Right lobe of liver (tissue), 6 donors: Measurements from ENCODE around the gene CBFA2T2. TPM values are rescaled to one million over a fixed set of nuclear protein-coding genes. Genes with fewer than 3 reads are reported as not detected.

Experiments
- ATAC-seq, 4 donors: fragments of 200-7000 bp; cut with Tn5 transposase; one replicate each; pipeline ENCODE4 v1.9.1; 2020; ENCODE audit warnings: mild to moderate bottlenecking in 4 of 4, moderate library complexity in 4 of 4
- DNase-seq, 3 donors: peaks; one replicate each; pipeline ENCODE4 v3.0.0-alpha.2; 2020
- H3K27ac ChIP-seq, 3 donors: fragments of 200-600 bp; one replicate each; pipeline ENCODE4 v1.8.0; 2022
- H3K27me3 ChIP-seq, 2 donors: fragments of 200-600 bp; one replicate each; pipeline ENCODE4 v1.8.0; 2022
- H3K36me3 ChIP-seq, 4 donors: fragments of 200-600 bp; sonication (generic) in 1 of 4; one replicate each; pipeline versions ENCODE4 v1.5.1 to v1.8.0; 2017 to 2022; ENCODE audit warnings: control low read depth in 1 of 4
- H3K4me1 ChIP-seq, 4 donors: fragments of 200-600 bp; sonication (generic) in 1 of 4; one replicate each; pipeline versions ENCODE4 v1.5.1 to v1.8.0; 2017 to 2022; ENCODE audit warnings: control low read depth in 1 of 4
- H3K4me3 ChIP-seq, 3 donors: fragments of 200-600 bp; one replicate each; pipeline ENCODE4 v1.8.0; 2022
- H3K9me3 ChIP-seq, 4 donors: fragments of 200-600 bp; sonication (generic) in 1 of 4; one replicate each; pipeline versions ENCODE4 v1.5.1 to v1.8.0; 2017 to 2022; ENCODE audit warnings: control low read depth in 1 of 4
- POLR2A ChIP-seq: fragments of 450-650 bp; IDR thresholded peaks from one replicate; pipeline ENCODE4 v1.6.1; 2017; ENCODE audit warnings: antibody characterized with exemption, mild to moderate bottlenecking
- WGBS: methylation state at CpG from one replicate; pipeline ENCODE4 v1.1.6; 2018; ENCODE audit warnings: low coverage, low lambda C conversion rate; ENCODE audit not compliant: insufficient coverage; ENCODE audit errors: missing lambda C conversion rate; 5-methylcytosine and 5-hydroxymethylcytosine counted together
- intact Hi-C, 2 donors: fragments of 100-400 bp; cut with DNase I; formaldehyde crosslinking; loops; one replicate each; pipeline versions ENCODE4 v1.11.2 to v1.14.1; 2022
- total RNA-seq, 6 experiments: library from RNA; depleted of rRNA in 2 of 6; stranded (reverse); fragments of >200 nt in 2 of 6; fragmentation: NEBNext Ultra II Directional in 3 of 6; extraction: Animal tissue kit (Norgen Biotek cat#: 25700) in 3 of 6; gene quantifications; one replicate each; pipeline versions ENCODE4 v1.1.0 to v1.2.4, GENCODE V29; 2016 to 2023
- TF ChIP-seq, protein P1 (sequence below), 4 donors: fragments of 200-600 bp in 3 of 4; fragments of 450-650 bp in 1 of 4; IDR thresholded peaks; one replicate each; pipeline versions ENCODE4 v1.5.1 to v1.8.0; 2016 to 2022; ENCODE audit warnings: antibody characterized with exemption in 4 of 4, mild to moderate bottlenecking in 2 of 4
- donor health status: DM: no; HTN: yes; CAD: no.
- donor health status: DM: no; HTN: no; CAD: no.
- donor health status: DM: no; HTN: no; CAD: no.
- donor health status: DM: no; HTN: yes; CAD: no.
- donor health status: DM: no; HTN: yes; CAD: no.

Gene CBFA2T2
- total RNA-seq, 6 experiments from 2014 or later = 4.5 to 7.3 (median 5.6) TPM

DNA sequence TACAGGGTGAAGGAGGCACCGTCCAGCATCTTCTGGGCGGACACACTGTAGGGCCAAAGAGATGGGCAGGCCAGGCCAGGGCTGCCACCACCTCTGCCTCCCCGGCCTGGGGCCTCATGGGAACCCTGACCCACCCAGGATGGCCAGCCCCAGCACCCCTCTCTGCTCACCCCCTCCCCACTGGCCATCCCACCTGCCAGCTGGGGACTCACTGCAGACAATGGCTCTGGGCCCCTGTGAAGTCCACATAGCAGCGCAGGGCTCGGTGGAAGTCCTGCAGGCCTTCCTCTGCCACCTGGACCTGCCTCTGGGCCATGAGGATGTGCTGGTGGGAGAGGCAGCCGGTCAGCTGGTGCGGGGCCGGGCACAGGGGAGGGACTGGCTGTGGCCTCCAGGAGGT lies 168.6 kb downstream of the CBFA2T2 start:
- ATAC-seq (no peak), DNase-seq (no peak)
- TF ChIP-seq, protein P1, sequence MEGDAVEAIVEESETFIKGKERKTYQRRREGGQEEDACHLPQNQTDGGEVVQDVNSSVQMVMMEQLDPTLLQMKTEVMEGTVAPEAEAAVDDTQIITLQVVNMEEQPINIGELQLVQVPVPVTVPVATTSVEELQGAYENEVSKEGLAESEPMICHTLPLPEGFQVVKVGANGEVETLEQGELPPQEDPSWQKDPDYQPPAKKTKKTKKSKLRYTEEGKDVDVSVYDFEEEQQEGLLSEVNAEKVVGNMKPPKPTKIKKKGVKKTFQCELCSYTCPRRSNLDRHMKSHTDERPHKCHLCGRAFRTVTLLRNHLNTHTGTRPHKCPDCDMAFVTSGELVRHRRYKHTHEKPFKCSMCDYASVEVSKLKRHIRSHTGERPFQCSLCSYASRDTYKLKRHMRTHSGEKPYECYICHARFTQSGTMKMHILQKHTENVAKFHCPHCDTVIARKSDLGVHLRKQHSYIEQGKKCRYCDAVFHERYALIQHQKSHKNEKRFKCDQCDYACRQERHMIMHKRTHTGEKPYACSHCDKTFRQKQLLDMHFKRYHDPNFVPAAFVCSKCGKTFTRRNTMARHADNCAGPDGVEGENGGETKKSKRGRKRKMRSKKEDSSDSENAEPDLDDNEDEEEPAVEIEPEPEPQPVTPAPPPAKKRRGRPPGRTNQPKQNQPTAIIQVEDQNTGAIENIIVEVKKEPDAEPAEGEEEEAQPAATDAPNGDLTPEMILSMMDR (IDR thresholded peaks at IDR 0.05) = no peak
- no peak for TF ChIP-seq POLR2A
- peaks cover 0 to 8% (median 4%) of the 10 kb centered on the region in 4 donors for H3K4me1 ChIP-seq
- intact Hi-C loops = loop anchor here (5.0 to 10.0 kb wide), 2 partner anchors 194 to 196 kb away; no protein-coding TSS in a partner anchor
- H3K4me3 ChIP-seq = no peak overlapping the region
- H3K27me3 ChIP-seq = no peaks in the 10 kb centered on the region
- no peak overlapping the region for H3K27ac ChIP-seq
- no CpG with 5 or more reads among the region's 8 CpGs for WGBS
- H3K36me3 ChIP-seq = peaks cover 0 to 7% (median 0%) of the 10 kb centered on the region in 4 donors
- no peaks in the 10 kb centered on the region for H3K9me3 ChIP-seq

DNA sequence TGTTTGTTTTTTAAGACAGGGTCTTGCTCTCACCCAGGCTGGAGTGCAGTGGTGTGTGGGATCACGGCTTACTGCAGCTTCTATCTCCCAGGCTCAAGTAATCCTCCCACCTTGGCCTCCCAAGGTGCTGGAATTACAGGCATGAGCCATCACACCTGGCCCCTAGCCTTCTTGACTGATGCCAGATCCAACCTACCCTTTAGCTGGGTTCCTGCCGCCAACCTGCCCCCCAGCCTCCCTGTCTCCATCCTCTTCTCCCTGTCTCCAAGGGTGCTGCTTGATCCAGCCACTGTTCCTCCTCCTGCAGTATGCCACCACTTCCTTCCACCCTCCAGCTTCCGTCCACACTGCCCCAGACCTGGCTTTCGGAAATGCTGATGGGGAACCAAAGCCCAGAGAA lies 169.0 kb downstream of the CBFA2T2 start:
- Histone ChIP-seq H3K27ac (no peak overlapping the region), H3K27me3 (no peaks in the 10 kb centered on the region), H3K4me3 (no peak overlapping the region), H3K36me3 (peaks cover 0 to 7% (median 0%) of the 10 kb centered on the region in 4 donors), H3K4me1 (peaks cover 0 to 8% (median 4%) of the 10 kb centered on the region in 4 donors), H3K9me3 (no peaks in the 10 kb centered on the region)
- DNase-seq (no peak), ATAC-seq (no peak)
- TF ChIP-seq POLR2A = no peak
- TF ChIP-seq, protein P1 (IDR thresholded peaks at IDR 0.05) = no peak
- 100% methylated on average over 3 of the region's 4 CpGs for WGBS
- intact Hi-C loops = loop anchor here (5.0 to 10.0 kb wide), 2 partner anchors 194 to 197 kb away; no protein-coding TSS in a partner anchor

GRCh38 chr20:33659341-33660034 lies 169.6 kb downstream of the CBFA2T2 start:
- H3K36me3 ChIP-seq = peaks cover 0 to 7% (median 0%) of the 10 kb centered on the region in 4 donors
- H3K4me3 ChIP-seq = no peak overlapping the region
- intact Hi-C loops = loop anchor here (5.0 to 10.0 kb wide), 2 partner anchors 195 to 197 kb away; no protein-coding TSS in a partner anchor
- DNase-seq = no peak
- ATAC-seq = no peak
- H3K9me3 ChIP-seq = no peaks in the 10 kb centered on the region
- H3K27me3 ChIP-seq = no peaks in the 10 kb centered on the region
- TF ChIP-seq, protein P1 (IDR thresholded peaks at IDR 0.05) = no peak
- TF ChIP-seq POLR2A = no peak
- H3K4me1 ChIP-seq = peaks cover 0 to 12% (median 4%) of the 10 kb centered on the region in 4 donors
- WGBS = 100% methylated on average over 2 of the region's 32 CpGs
- H3K27ac ChIP-seq = no peak overlapping the region

DNA sequence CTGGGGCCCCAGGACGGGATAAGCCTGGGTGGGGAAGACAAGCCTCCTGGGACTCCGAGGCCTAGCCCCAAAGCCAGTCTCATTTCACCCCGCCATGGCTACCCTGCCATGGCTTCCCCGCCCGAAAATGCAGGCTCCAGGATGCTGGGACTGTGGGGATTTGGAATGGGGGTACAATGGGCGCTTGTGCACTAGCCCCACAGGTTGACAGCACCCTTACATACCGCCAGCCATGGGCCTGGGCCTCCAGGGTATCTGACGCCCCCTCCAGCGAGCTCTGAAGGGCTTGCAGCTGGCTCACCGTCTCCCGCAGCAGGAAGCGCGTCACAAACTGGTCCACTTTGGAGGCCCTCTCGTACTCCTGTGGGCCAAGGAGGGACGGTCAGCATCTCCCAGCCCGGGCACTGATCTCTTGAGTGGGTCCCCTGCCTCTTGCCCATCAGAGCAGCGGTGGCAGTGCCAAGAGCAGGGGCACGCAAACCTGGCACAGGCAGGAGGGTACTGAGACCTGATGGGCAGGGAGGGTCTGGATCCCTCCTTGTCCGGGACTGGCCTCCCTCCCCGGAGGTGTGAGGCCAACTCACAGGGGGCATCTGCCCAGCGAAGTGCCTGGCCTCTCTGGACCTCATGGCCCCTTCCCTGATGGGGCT lies 170.3 kb downstream of the CBFA2T2 start:
- ATAC-seq (no peak), DNase-seq (no peak)
- intact Hi-C loops = no loop called here
- Histone ChIP-seq H3K9me3 (no peaks in the 10 kb centered on the region), H3K27ac (no peak overlapping the region), H3K4me1 (peaks cover 0 to 12% (median 4%) of the 10 kb centered on the region in 4 donors), H3K27me3 (no peaks in the 10 kb centered on the region), H3K36me3 (peaks cover 0 to 7% (median 0%) of the 10 kb centered on the region in 4 donors), H3K4me3 (no peak overlapping the region)
- TF ChIP-seq POLR2A = no peak
- TF ChIP-seq, protein P1 (IDR thresholded peaks at IDR 0.05) = no peak
- no CpG with 5 or more reads among the region's 21 CpGs for WGBS
